ENCODE data around the gene PARG. TPM values are rescaled to one million over a fixed set of nuclear protein-coding genes. Genes with fewer than 3 reads are reported as not detected.
"Not testable (repeated sequence)": the region's sequence is repeated elsewhere in the genome, so short reads cannot be mapped to it uniquely, and the experiment has no call there.

PARG gene
- total and polyA plus RNA-seq, 9 donors: 15.9 to 29.4 (median 18.7) TPM

GRCh38 chr10:49948142-49948541 lies 6.3 kb upstream of the PARG start:
- H3K9me3 ChIP-seq (replicated peaks; ENCODE audit: control insufficient read depth, low read depth, low read length); DNase-seq; H3K27ac ChIP-seq (ENCODE audit: low read length); H3K4me1 ChIP-seq (ENCODE audit: control insufficient read depth, insufficient read depth, low read length); H3K4me3 ChIP-seq (ENCODE audit: low read length); H3K27me3 ChIP-seq (ENCODE audit: control insufficient read depth, insufficient read depth, low read length); H3K36me3 ChIP-seq (ENCODE audit: control insufficient read depth, insufficient read depth, low read length): not testable (repeated sequence)
- WGBS (ENCODE audit: insufficient coverage): no CpG with 5 or more reads among the region's 2 CpGs

GRCh38 chr10:49943607-49944006 lies 1.8 kb upstream of the PARG start:
- not testable (repeated sequence) for H3K4me1 ChIP-seq (ENCODE audit: control insufficient read depth, insufficient read depth, low read length); H3K36me3 ChIP-seq (ENCODE audit: control insufficient read depth, insufficient read depth, low read length); H3K4me3 ChIP-seq (ENCODE audit: low read length); H3K27me3 ChIP-seq (ENCODE audit: control insufficient read depth, insufficient read depth, low read length); H3K27ac ChIP-seq (ENCODE audit: low read length); H3K9me3 ChIP-seq (replicated peaks; ENCODE audit: control insufficient read depth, low read depth, low read length); DNase-seq
- 67% methylated on average over 1 of the region's 2 CpGs for WGBS (ENCODE audit: insufficient coverage)

GRCh38 chr10:49942339-49942705 lies 495 bp upstream of the PARG start:
- WGBS (ENCODE audit: insufficient coverage): 0% methylated on average over 5 of the region's 12 CpGs
- DNase-seq: peak; percentile 0
- peak overlapping the region; percentile 55 for H3K27ac ChIP-seq (ENCODE audit: low read length)

GRCh38 chr10:49931959-49932728 lies 9.7 kb downstream of the PARG start:
- not testable (repeated sequence) for H3K9me3 ChIP-seq (replicated peaks; ENCODE audit: control insufficient read depth, low read depth, low read length); H3K27me3 ChIP-seq (ENCODE audit: control insufficient read depth, insufficient read depth, low read length); H3K4me1 ChIP-seq (ENCODE audit: control insufficient read depth, insufficient read depth, low read length); DNase-seq; H3K4me3 ChIP-seq (ENCODE audit: low read length); H3K36me3 ChIP-seq (ENCODE audit: control insufficient read depth, insufficient read depth, low read length); H3K27ac ChIP-seq (ENCODE audit: low read length)
- no CpG with 5 or more reads among the region's 7 CpGs for WGBS (ENCODE audit: insufficient coverage)

More at GRCh38 chr10:49942339-49942705, 495 bp upstream of the PARG start:
- not testable (repeated sequence) for H3K9me3 ChIP-seq (replicated peaks; ENCODE audit: control insufficient read depth, low read depth, low read length); H3K27me3 ChIP-seq (ENCODE audit: control insufficient read depth, insufficient read depth, low read length); H3K36me3 ChIP-seq (ENCODE audit: control insufficient read depth, insufficient read depth, low read length); H3K4me1 ChIP-seq (ENCODE audit: control insufficient read depth, insufficient read depth, low read length)
- peak overlapping the region; percentile 73 for H3K4me3 ChIP-seq (ENCODE audit: low read length)

- not testable (repeated sequence) for H3K27ac ChIP-seq (ENCODE audit: low read length); DNase-seq; H3K4me3 ChIP-seq (ENCODE audit: low read length); H3K27me3 ChIP-seq (ENCODE audit: control insufficient read depth, insufficient read depth, low read length); H3K36me3 ChIP-seq (ENCODE audit: control insufficient read depth, insufficient read depth, low read length); H3K9me3 ChIP-seq (replicated peaks; ENCODE audit: control insufficient read depth, low read depth, low read length); H3K4me1 ChIP-seq (ENCODE audit: control insufficient read depth, insufficient read depth, low read length)
- WGBS (ENCODE audit: insufficient coverage): 80% methylated on average over 1 of the region's 5 CpGs
Observed at GRCh38 chr10:49931276-49931675, 10.6 kb downstream of the PARG start.

GRCh38 chr10:49923572-49923971 lies 18.3 kb downstream of the PARG start:
- H3K4me3 ChIP-seq (ENCODE audit: low read length); H3K9me3 ChIP-seq (replicated peaks; ENCODE audit: control insufficient read depth, low read depth, low read length); H3K36me3 ChIP-seq (ENCODE audit: control insufficient read depth, insufficient read depth, low read length); H3K27ac ChIP-seq (ENCODE audit: low read length); H3K27me3 ChIP-seq (ENCODE audit: control insufficient read depth, insufficient read depth, low read length); H3K4me1 ChIP-seq (ENCODE audit: control insufficient read depth, insufficient read depth, low read length); DNase-seq: not testable (repeated sequence)
- no CpG with 5 or more reads among the region's 4 CpGs for WGBS (ENCODE audit: insufficient coverage)

GRCh38 chr10:49922041-49922440 lies 19.8 kb downstream of the PARG start:
- not testable (repeated sequence) for H3K27ac ChIP-seq (ENCODE audit: low read length); H3K4me1 ChIP-seq (ENCODE audit: control insufficient read depth, insufficient read depth, low read length); DNase-seq; H3K9me3 ChIP-seq (replicated peaks; ENCODE audit: control insufficient read depth, low read depth, low read length); H3K4me3 ChIP-seq (ENCODE audit: low read length); H3K36me3 ChIP-seq (ENCODE audit: control insufficient read depth, insufficient read depth, low read length); H3K27me3 ChIP-seq (ENCODE audit: control insufficient read depth, insufficient read depth, low read length)
- WGBS (ENCODE audit: insufficient coverage): no CpG with 5 or more reads among the region's 4 CpGs

GRCh38 chr10:49917927-49918326 lies 23.9 kb downstream of the PARG start:
- not testable (repeated sequence) for DNase-seq; H3K27ac ChIP-seq (ENCODE audit: low read length); H3K4me3 ChIP-seq (ENCODE audit: low read length); H3K27me3 ChIP-seq (ENCODE audit: control insufficient read depth, insufficient read depth, low read length); H3K4me1 ChIP-seq (ENCODE audit: control insufficient read depth, insufficient read depth, low read length); H3K9me3 ChIP-seq (replicated peaks; ENCODE audit: control insufficient read depth, low read depth, low read length); H3K36me3 ChIP-seq (ENCODE audit: control insufficient read depth, insufficient read depth, low read length)

GRCh38 chr10:49916451-49916850 lies 25.4 kb downstream of the PARG start:
- not testable (repeated sequence) for H3K36me3 ChIP-seq (ENCODE audit: control insufficient read depth, insufficient read depth, low read length)

GRCh38 chr10:49910295-49910694 lies 31.5 kb downstream of the PARG start:
- not testable (repeated sequence) for H3K27me3 ChIP-seq (ENCODE audit: control insufficient read depth, insufficient read depth, low read length); DNase-seq; H3K27ac ChIP-seq (ENCODE audit: low read length); H3K4me3 ChIP-seq (ENCODE audit: low read length); H3K9me3 ChIP-seq (replicated peaks; ENCODE audit: control insufficient read depth, low read depth, low read length); H3K36me3 ChIP-seq (ENCODE audit: control insufficient read depth, insufficient read depth, low read length); H3K4me1 ChIP-seq (ENCODE audit: control insufficient read depth, insufficient read depth, low read length)
- no CpG with 5 or more reads among the region's 1 CpG for WGBS (ENCODE audit: insufficient coverage)

More at GRCh38 chr10:49916451-49916850, 25.4 kb downstream of the PARG start:
- not testable (repeated sequence) for H3K27me3 ChIP-seq (ENCODE audit: control insufficient read depth, insufficient read depth, low read length); H3K4me1 ChIP-seq (ENCODE audit: control insufficient read depth, insufficient read depth, low read length); H3K4me3 ChIP-seq (ENCODE audit: low read length); H3K9me3 ChIP-seq (replicated peaks; ENCODE audit: control insufficient read depth, low read depth, low read length); H3K27ac ChIP-seq (ENCODE audit: low read length); DNase-seq

All from muscle of leg (tissue), 11 donors.